GM19099 (cell line): ENCODE data around the gene SCAMP3.

ENCODE experiments used
- POLR2A ChIP-seq: IDR thresholded peaks from 3 replicates; pipeline ENCODE4 v1.6.1; 2011; ENCODE audit warnings: low read depth; ENCODE audit not compliant: insufficient read length; ENCODE audit errors: extremely low read depth

Gene SCAMP3

DNA sequence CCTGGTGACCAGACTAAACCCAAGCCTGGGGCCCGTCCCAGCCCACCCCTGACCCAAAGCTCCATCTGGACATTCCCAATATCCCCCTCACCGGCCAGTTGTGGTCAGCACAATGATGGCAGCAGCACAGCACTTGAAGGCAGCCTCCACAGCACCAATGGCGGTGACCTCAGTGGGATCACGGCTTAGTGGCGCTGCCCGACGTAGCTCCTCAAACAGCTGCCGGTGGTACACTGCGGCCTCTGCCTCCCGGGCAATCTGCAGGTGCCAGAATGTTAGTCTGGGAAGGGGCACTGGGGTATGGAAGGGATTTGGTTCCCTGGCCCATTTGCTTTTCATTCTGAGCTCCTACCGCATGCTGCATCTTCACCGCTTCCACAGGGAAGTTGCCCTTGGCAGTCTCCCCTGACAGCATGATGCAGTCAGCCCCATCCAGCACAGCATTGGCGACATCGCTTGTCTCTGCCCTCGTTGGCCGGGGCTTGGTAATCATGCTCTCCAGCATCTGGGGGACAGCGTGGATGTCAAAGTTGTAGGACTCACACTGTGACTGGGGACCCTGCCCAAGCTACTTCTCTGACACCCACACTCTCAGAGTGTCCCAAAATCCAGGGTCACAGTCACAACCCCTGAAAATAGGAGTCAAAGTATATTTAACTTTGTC is 31.1 kb upstream of the SCAMP3 start:
- TF ChIP-seq POLR2A: no peak

DNA sequence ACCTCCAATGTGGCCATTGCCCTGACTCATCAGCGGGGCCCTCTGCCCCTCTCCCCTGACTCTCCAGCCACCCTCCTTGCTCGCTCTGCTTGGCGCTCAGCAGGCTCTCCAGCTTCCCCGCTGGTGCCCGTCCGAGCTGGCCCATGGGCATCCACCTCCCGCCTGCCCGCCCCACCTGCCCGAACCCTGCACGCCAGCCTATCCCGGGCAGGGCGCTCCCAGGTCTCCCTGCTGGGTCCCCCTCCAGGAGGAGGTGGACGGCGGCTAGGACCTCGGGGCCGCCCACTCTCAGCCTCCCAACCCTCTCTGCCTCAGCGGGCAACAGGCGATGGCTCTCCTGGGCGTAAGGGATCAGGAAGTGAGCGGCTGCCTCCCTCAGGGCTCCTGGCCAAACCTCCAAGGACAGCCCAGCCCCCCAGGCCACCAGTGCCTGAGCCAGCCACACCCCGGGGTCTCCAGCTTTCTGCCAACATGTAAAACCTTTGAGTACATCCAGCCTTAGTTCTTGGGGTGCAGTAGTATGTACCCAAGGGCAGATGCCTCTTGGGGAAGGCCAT is 25.9 kb upstream of the SCAMP3 start:
- TF ChIP-seq POLR2A: no peak

DNA sequence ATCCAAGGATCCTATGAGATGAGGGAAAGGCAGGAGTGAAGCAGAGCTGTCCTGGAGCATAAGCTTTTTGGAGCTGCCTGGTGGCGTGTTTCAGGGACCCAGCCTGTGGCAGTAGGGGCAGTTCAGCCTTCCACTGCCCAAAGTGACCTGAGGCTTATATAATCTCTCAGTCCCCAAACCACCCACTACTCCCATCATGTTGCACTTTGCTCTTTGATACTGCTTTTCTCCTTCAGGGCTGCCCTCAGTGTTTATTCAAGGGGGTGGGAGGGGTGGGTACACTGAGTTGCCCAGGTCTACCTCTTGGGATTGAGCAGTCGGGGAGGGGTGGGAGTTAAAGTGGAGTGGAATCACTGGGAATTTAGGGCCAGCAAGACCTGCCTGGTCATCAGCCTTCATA is 24.4 kb upstream of the SCAMP3 start:
- TF ChIP-seq POLR2A: no peak

DNA sequence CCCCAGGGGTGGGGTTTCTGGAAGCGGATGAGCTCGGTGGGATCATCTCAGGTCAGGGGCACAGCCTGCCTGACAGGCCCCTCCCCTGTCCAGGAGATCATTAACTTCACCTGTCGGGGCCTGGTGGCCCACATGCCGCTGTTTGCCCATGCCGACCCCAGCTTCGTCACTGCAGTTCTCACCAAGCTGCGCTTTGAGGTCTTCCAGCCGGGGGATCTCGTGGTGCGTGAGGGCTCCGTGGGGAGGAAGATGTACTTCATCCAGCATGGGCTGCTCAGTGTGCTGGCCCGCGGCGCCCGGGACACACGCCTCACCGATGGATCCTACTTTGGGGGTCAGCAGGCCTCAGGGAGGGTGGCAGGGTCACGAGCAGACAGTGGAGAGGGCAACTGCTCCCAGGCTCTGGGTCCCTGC is 23.5 kb upstream of the SCAMP3 start:
- TF ChIP-seq POLR2A: no peak

DNA sequence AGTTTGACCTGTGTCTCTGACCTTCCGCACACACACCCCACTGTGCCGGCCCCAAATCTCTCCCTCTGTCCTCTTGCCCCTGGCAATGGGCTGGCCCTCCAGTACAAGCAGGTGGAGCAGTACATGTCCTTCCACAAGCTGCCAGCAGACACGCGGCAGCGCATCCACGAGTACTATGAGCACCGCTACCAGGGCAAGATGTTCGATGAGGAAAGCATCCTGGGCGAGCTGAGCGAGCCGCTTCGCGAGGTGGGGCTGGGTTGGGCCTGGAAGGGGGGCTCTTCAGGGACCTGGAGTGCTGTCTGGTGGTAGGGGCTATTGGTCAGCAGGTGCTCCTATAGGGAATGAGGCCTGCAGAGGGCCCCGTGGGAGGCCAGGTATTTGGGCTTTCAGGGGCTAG is 22.9 kb upstream of the SCAMP3 start:
- no peak for TF ChIP-seq POLR2A

DNA sequence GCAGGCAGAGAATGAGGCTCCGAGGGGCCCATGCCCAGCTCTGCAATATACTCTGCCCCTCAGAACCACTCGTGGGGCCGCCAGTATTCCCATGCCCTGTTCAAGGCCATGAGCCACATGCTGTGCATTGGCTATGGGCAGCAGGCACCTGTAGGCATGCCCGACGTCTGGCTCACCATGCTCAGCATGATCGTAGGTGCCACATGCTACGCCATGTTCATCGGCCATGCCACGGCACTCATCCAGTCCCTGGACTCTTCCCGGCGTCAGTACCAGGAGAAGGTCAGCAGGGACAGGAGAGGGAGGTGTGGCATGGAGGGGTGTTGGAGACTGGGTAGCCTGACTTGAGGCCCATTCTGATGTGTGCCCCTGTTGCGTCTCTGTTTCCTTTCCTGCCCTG is 22.3 kb upstream of the SCAMP3 start:
- no peak for TF ChIP-seq POLR2A

DNA sequence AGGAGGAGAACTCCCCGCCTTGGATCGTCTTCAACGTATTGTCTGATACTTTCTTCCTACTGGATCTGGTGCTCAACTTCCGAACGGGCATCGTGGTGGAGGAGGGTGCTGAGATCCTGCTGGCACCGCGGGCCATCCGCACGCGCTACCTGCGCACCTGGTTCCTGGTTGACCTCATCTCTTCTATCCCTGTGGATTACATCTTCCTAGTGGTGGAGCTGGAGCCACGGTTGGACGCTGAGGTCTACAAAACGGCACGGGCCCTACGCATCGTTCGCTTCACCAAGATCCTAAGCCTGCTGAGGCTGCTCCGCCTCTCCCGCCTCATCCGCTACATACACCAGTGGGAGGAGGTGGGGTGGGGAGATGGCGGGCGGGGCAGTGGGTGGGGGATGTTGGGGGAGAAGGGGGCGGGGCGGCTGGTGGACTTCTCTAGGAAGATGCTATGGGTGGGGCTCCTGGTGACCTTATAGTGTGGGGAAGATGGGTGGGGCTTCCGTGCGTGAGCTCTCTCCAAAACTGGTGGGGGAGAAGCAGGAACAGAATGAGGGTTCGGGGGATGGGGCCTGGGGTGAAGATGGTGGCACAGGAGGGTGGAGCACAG is 20.4 kb upstream of the SCAMP3 start:
- TF ChIP-seq POLR2A: no peak

DNA sequence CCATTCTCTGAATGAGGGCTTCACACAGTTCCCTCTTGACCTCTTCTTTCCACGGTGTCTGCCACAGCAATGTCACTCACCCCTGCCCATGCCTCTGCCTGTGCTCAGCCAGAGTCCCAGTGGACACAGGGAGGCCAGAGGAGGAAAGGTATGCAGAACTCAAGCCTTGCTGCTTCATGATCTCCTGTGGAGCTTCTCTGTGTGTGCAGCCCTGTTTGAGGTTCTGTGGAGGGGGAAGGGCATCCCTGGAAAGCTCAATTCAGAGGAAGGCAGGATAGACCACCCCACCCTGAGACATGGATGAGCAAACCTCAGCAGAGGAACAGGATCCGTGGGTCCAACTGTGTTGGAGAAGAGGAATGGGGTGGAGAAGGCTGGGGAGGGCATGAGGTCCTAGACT is 17.1 kb upstream of the SCAMP3 start:
- no peak for TF ChIP-seq POLR2A

DNA sequence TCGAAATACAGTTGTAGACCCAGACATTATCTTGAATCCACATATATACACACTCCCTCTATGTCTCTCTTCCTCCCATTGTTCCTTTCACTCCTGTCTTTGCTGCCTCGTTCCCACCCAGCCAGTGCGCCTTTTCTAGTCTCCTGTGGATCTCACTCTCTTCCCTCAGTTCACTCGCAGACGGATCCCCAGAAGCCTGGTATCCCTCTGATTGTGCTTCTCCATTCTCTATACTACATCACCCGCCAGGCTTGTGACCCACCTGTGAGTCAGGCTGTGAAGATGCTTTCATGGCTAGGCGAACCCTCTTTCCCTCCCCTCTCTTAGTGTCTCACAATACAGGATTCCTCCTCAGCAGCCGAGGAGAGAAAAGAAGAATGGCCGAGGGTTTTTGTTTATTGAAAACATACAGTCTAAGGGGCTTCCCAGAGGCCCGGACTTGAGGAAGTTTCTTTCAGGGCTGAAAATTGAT is 16.6 kb upstream of the SCAMP3 start:
- TF ChIP-seq POLR2A: no peak

DNA sequence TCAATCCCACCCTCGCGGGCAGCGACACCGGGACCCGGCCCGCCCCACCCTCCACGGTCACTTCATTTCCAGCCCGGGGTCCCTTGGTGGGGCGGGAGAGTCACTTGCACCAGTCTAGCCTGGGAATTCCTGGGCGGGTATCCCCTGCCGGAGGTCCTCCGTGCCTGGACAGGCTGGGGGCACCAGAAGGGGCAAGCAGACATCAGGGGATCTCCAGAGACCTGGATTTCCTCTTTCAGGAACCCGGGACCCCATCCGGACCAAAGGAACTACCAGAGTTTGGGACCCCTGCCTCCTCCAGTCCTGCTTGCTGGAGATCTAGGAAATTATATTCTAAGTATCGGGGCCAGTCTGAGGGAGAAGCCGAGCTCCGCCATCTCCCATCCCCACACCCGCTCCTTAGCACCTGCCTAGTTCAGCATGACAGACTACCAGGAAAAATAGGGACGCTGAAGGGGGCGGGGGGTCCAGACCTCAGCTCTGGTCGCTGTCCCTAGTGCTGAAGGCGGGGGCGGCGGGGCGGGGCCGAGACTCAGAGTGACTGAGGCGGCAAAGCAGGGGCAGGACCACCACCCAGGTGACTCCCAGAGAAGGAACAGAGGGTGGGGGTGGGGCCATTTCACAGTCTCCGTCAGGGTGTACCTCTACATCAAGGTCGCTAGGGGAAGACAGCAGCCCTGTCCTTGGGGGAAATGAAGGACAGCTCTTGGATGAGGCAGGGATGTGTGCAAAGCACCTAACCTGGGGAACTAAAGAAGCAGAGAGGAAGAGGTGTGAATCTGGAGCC is 15.9 kb upstream of the SCAMP3 start:
- no peak for TF ChIP-seq POLR2A

DNA sequence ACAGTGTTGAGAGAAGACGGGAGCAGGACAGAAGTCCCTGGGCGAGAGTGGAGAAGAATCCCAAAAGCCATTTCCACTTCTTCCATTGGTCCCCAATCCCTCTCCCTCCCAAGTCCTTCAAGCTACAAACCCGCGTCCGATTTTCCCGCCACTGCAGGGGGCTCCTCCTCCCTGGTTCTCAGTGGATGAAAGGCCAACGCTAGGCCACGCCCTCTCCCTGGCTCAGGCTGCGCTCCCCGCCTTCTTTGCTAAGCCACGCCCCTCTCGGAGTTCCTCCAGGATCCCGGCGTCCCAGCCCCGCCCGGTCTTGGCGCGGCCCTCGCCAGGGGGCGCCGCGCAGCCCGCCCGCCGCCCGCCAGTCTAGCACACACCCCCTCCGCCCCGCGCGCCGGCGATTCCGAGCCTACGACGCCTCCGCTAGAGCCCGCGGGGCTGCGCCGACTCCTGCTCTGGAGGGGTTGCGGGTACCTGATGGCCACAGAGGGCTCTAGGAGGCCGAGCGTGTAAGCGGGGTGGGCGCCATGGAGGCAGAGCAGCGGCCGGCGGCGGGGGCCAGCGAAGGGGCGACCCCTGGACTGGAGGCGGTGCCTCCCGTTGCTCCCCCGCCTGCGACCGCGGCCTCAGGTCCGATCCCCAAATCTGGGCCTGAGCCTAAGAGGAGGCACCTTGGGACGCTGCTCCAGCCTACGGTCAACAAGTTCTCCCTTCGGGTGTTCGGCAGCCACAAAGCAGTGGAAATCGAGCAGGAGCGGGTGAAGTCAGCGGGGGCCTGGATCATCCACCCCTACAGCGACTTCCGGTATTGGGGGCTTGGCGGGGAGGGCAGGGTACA is 15.1 kb upstream of the SCAMP3 start, which contains the start of gene HCN3:
HCN3 (plus strand) TSS at position 394 of the 832 bp plus-strand sequence; CDS start at position 522, 128 bp downstream.
- no peak for TF ChIP-seq POLR2A

DNA sequence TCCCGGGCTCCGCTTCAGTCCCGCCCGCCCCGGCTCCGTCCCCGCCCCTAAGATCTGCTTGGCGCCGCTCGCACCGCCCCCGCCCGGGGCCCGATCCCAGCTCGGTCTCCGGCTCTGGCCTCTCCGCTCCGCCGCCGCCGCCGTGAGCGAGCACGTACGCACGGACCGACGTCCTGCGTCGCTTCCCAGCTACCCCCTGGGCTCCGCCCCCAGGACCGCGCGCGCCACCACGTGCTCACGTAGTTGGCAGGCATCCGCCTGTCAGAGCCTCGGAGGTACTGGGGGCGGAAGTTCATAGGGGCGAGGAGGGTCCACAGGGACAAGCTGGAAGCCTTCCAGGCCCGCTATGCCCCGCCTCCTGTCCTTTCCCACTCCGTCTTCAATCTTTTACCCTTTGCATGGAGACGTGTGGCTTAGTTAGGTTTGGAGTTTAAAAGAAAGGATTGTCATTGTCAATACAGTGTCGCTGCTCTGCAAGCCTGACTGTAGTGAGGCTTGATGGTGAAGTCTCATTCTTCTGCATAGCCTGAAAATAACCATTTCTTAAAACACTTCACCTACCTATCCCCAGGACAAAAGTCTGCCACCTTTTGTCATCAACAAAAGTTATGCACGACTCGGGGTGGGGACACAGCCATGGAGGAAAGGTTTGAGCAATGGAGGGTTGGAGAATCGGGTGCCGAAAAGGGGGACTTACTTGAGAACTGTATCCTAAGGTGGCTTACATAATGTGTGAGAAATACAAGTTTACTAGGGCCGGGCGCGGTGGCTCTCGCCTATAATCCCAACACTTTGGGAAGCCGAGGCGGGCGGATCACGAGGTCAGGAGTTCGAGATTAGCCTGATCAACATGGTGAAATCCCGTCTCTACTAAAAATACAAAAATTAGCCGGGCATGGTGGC is 11.4 kb upstream of the SCAMP3 start, which contains the start of gene CLK2:
CLK2 (minus strand) TSS at position 162 of the 903 bp plus-strand sequence. CDS start 2,527 bp downstream, outside the sequence.
- peak; percentile 91 for TF ChIP-seq POLR2A
